ENCODE measurements around the gene IL1RAPL2. TPM values are rescaled to one million over a fixed set of nuclear protein-coding genes. Genes with fewer than 3 reads are reported as not detected.
"Not testable (repeated sequence)": the region's sequence is repeated elsewhere in the genome, so short reads cannot be mapped to it uniquely, and the experiment has no call there.

Gene IL1RAPL2
- total RNA-seq, 2 donors from 2014 or later = not detected

GRCh38 chrX:105781804-105782203 is 1215.8 kb downstream of the IL1RAPL2 start:
- no peak overlapping the region for H3K27ac ChIP-seq
- peaks cover 0 to 7% of the 10 kb centered on the region in 2 donors for H3K9me3 ChIP-seq
- no peaks in the 10 kb centered on the region for H3K27me3 ChIP-seq
- H3K4me1 ChIP-seq = no peaks in the 10 kb centered on the region
- DNase-seq (ENCODE audit: low spot score) = no peak
- no peak for TF ChIP-seq CTCF (IDR thresholded peaks at IDR 0.05)
- no peak overlapping the region for H3K4me3 ChIP-seq
- H3K36me3 ChIP-seq = no peaks in the 10 kb centered on the region

GRCh38 chrX:105796877-105797276 is 1230.9 kb downstream of the IL1RAPL2 start:
- not testable (repeated sequence) for H3K9me3 ChIP-seq; DNase-seq (ENCODE audit: low spot score); H3K4me3 ChIP-seq; H3K27ac ChIP-seq; H3K27me3 ChIP-seq; H3K36me3 ChIP-seq; H3K4me1 ChIP-seq

GRCh38 chrX:105803891-105804290 is 1237.9 kb downstream of the IL1RAPL2 start:
- TF ChIP-seq CTCF (IDR thresholded peaks at IDR 0.05) = no peak
- Histone ChIP-seq H3K36me3 (no peaks in the 10 kb centered on the region), H3K9me3 (peaks cover 0 to 14% of the 10 kb centered on the region in 2 donors), H3K4me1 (no peaks in the 10 kb centered on the region), H3K27me3 (no peaks in the 10 kb centered on the region), H3K27ac (no peak overlapping the region), H3K4me3 (no peak overlapping the region)
- no peak for DNase-seq (ENCODE audit: low spot score)

GRCh38 chrX:105805655-105806054 is 1239.7 kb downstream of the IL1RAPL2 start:
- H3K36me3 ChIP-seq; H3K27me3 ChIP-seq; H3K4me3 ChIP-seq; H3K4me1 ChIP-seq; H3K27ac ChIP-seq; DNase-seq (ENCODE audit: low spot score): not testable (repeated sequence)
- H3K9me3 ChIP-seq = peaks cover 0 to 14% of the 10 kb centered on the region in 2 donors

- H3K4me3 ChIP-seq = no peak overlapping the region
- H3K36me3 ChIP-seq = no peaks in the 10 kb centered on the region
- no peak for TF ChIP-seq CTCF (IDR thresholded peaks at IDR 0.05)
- DNase-seq (ENCODE audit: low spot score) = no peak
- no peaks in the 10 kb centered on the region for H3K9me3 ChIP-seq
- no peak overlapping the region for H3K27ac ChIP-seq
- H3K27me3 ChIP-seq = peaks cover 0 to 2% of the 10 kb centered on the region in 2 donors
- no peaks in the 10 kb centered on the region for H3K4me1 ChIP-seq
These were observed 1250.5 kb downstream of the IL1RAPL2 start for GRCh38 chrX:105816517-105816916.

Data from right atrium auricular region (tissue), 2 donors.